ENCODE measurements around the gene ANKH.

ANKH gene

GRCh38 chr5:14733661-14734060 is 137.9 kb downstream of the ANKH start:
- no peak overlapping the region for H3K4me3 ChIP-seq (ENCODE audit: low read length)
- no peak for TF ChIP-seq ZNF274 (IDR thresholded peaks at IDR 0.05; ENCODE audit: low read depth, low read length)

- no peak overlapping the region for H3K4me3 ChIP-seq (ENCODE audit: low read length)
- TF ChIP-seq ZNF274 (IDR thresholded peaks at IDR 0.05; ENCODE audit: low read depth, low read length) = no peak
Observed at GRCh38 chr5:14732991-14733390, 138.6 kb downstream of the ANKH start.

- no peak overlapping the region for H3K4me3 ChIP-seq (ENCODE audit: low read length)
- TF ChIP-seq ZNF274 (IDR thresholded peaks at IDR 0.05; ENCODE audit: low read depth, low read length) = no peak
Observed at GRCh38 chr5:14730881-14731280, 140.7 kb downstream of the ANKH start.

GRCh38 chr5:14730466-14730865 is 141.1 kb downstream of the ANKH start:
- TF ChIP-seq ZNF274 (IDR thresholded peaks at IDR 0.05; ENCODE audit: low read depth, low read length) = no peak
- H3K4me3 ChIP-seq (ENCODE audit: low read length) = no peak overlapping the region

GRCh38 chr5:14729448-14730385 is 141.9 kb downstream of the ANKH start:
- TF ChIP-seq ZNF274 (IDR thresholded peaks at IDR 0.05; ENCODE audit: low read depth, low read length) = no peak
- H3K4me3 ChIP-seq (ENCODE audit: low read length) = no peak overlapping the region

- H3K4me3 ChIP-seq (ENCODE audit: low read length) = no peak overlapping the region
- no peak for TF ChIP-seq ZNF274 (IDR thresholded peaks at IDR 0.05; ENCODE audit: low read depth, low read length)
Observed at GRCh38 chr5:14728459-14728938, 143.1 kb downstream of the ANKH start.

GRCh38 chr5:14727928-14728458 is 143.6 kb downstream of the ANKH start:
- H3K4me3 ChIP-seq (ENCODE audit: low read length) = no peak overlapping the region
- no peak for TF ChIP-seq ZNF274 (IDR thresholded peaks at IDR 0.05; ENCODE audit: low read depth, low read length)

GRCh38 chr5:14727428-14727865 is 144.1 kb downstream of the ANKH start:
- no peak for TF ChIP-seq ZNF274 (IDR thresholded peaks at IDR 0.05; ENCODE audit: low read depth, low read length)
- H3K4me3 ChIP-seq (ENCODE audit: low read length) = no peak overlapping the region

GRCh38 chr5:14726066-14726838 is 145.3 kb downstream of the ANKH start:
- TF ChIP-seq ZNF274 (IDR thresholded peaks at IDR 0.05; ENCODE audit: low read depth, low read length) = no peak
- no peak overlapping the region for H3K4me3 ChIP-seq (ENCODE audit: low read length)

- no peak for TF ChIP-seq ZNF274 (IDR thresholded peaks at IDR 0.05; ENCODE audit: low read depth, low read length)
- no peak overlapping the region for H3K4me3 ChIP-seq (ENCODE audit: low read length)
Observed at GRCh38 chr5:14724633-14725032, 146.9 kb downstream of the ANKH start.

- no peak for TF ChIP-seq ZNF274 (IDR thresholded peaks at IDR 0.05; ENCODE audit: low read depth, low read length)
Observed at GRCh38 chr5:14723701-14724132, 147.9 kb downstream of the ANKH start.

GRCh38 chr5:14722923-14723322 is 148.7 kb downstream of the ANKH start:
- no peak overlapping the region for H3K4me3 ChIP-seq (ENCODE audit: low read length)
- no peak for TF ChIP-seq ZNF274 (IDR thresholded peaks at IDR 0.05; ENCODE audit: low read depth, low read length)

More at GRCh38 chr5:14723701-14724132, 147.9 kb downstream of the ANKH start:
- H3K4me3 ChIP-seq (ENCODE audit: low read length) = no peak overlapping the region

- no peak overlapping the region for H3K4me3 ChIP-seq (ENCODE audit: low read length)
- TF ChIP-seq ZNF274 (IDR thresholded peaks at IDR 0.05; ENCODE audit: low read depth, low read length) = no peak
Observed at GRCh38 chr5:14721990-14722656, 149.5 kb downstream of the ANKH start.

Measured in GM08714 (cell line).